Caco-2 (cell line): Measurements from ENCODE around the gene VLDLR. TPM values are rescaled to one million over a fixed set of nuclear protein-coding genes. Genes with fewer than 3 reads are reported as not detected.

Experiments
- BruUV-seq: library from RNA; stranded (reverse); fragments of 400-500 nt; replicated peaks from 2 replicates; lab custom pipeline; 2021; lab: Mats Ljungman, UMichigan
- CTCF ChIA-PET: fragments of 300-600 bp; sonication (Branson Sonifier 250); formaldehyde crosslinking; loops from one replicate; lab custom pipeline; 2022; ENCODE audit warnings: antibody characterized with exemption; lab: Charles Lee
- POLR2A ChIA-PET: fragments of 300-600 bp; sonication (Branson Sonifier 250); formaldehyde crosslinking; loops from one replicate; lab custom pipeline; 2022; ENCODE audit warnings: antibody characterized with exemption; lab: Charles Lee
- DNase-seq, 2 experiments: peaks; one replicate each; pipeline versions ENCODE4 v3.0.0 to v3.0.0-alpha.2; 2020 to 2022
- H3K27me3 ChIP-seq: replicated peaks from 2 replicates; pipeline ENCODE4 v1.6.0; 2011; ENCODE audit warnings: low read length; ENCODE audit not compliant: control insufficient read depth, insufficient read depth
- H3K36me3 ChIP-seq: 2 replicates; pipeline ENCODE4 v1.5.1; 2011; ENCODE audit warnings: low read length; ENCODE audit not compliant: control insufficient read depth, insufficient read depth
- H3K4me1 ChIP-seq: fragments of 250-450 bp; sonication (Bioruptor Pico); 2 replicates; pipeline ENCODE4 v1.5.1; 2020; ENCODE audit warnings: mild to moderate bottlenecking
- H3K4me3 ChIP-seq: 2 replicates; pipeline ENCODE4 v1.5.1; 2011; ENCODE audit warnings: low read depth, mild to moderate bottlenecking, control low read depth, low read length
- H3K9me3 ChIP-seq: fragments of 250-450 bp; sonication (Bioruptor Pico); 2 replicates; pipeline ENCODE4 v1.5.1; 2020; ENCODE audit warnings: mild to moderate bottlenecking, moderate library complexity
- H3K27ac Mint-ChIP-seq: one replicate; pipeline ENCODE4 v1.8.0; 2022; ENCODE audit warnings: mixed read lengths; ENCODE audit not compliant: unreplicated experiment
- H3K27me3 Mint-ChIP-seq: one replicate; pipeline ENCODE4 v1.8.0; 2022; ENCODE audit warnings: mixed read lengths; ENCODE audit not compliant: insufficient read depth, unreplicated experiment
- H3K36me3 Mint-ChIP-seq: one replicate; pipeline ENCODE4 v1.8.0; 2022; ENCODE audit warnings: mild to moderate bottlenecking, mixed read lengths; ENCODE audit not compliant: insufficient read depth, unreplicated experiment
- H3K4me1 Mint-ChIP-seq: one replicate; pipeline ENCODE4 v1.8.0; 2022; ENCODE audit warnings: low read depth, mixed read lengths; ENCODE audit not compliant: unreplicated experiment
- H3K4me3 Mint-ChIP-seq: one replicate; pipeline ENCODE4 v1.8.0; 2022; ENCODE audit warnings: mild to moderate bottlenecking, moderate library complexity, mixed read lengths; ENCODE audit not compliant: unreplicated experiment
- H3K9me3 Mint-ChIP-seq: one replicate; pipeline ENCODE4 v1.8.0; 2022; ENCODE audit warnings: mixed read lengths; ENCODE audit not compliant: unreplicated experiment
- intact Hi-C: fragments of 100-400 bp; cut with micrococcal nuclease; formaldehyde crosslinking; loops from one replicate; pipeline ENCODE4 v1.10.0; 2022; ENCODE audit not compliant: unreplicated experiment
- total RNA-seq: library from RNA; stranded (reverse); gene quantifications from 2 replicates; pipeline ENCODE4 v1.2.3, GENCODE V29; 2022
- TF ChIP-seq, protein P1 (sequence below), 2 experiments: fragments of 200-600 bp in 1 of 2; IDR thresholded peaks; 1 replicate in 1 of 2; 2 replicates in 1 of 2; pipeline versions ENCODE4 v1.5.1 to v1.8.0; 2011 to 2022; ENCODE audit warnings: antibody characterized with exemption in 1 of 2, control low read depth in 1 of 2, inconsistent platforms in 1 of 2, low read depth in 1 of 2, low read length in 1 of 2, mild to moderate bottlenecking in 1 of 2, moderate library complexity in 1 of 2; ENCODE audit not compliant: insufficient read depth in 1 of 2, severe bottlenecking in 1 of 2, unreplicated experiment in 1 of 2

Gene VLDLR
- total RNA-seq, 1 experiment from 2014 or later, result 42.3 TPM

DNA sequence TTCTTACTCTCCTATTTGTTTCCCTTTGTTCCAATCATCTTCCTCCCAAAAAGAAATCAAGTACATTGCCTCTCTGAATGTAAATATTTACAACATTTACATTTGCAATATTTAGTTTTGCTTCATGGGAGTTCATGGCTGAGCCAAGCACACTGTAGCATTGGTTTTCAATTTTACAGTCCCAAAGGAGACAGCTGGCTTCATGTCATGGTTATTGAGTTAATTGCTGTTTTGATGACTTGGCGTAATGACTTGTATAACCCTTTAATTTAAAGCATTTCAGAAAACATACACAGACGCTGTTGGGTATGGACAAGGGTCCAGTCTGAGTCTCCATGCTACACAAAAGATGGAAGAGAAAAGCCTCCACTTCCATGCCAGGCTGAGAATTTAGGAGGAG is 25.6 kb upstream of the VLDLR start:
- H3K36me3 ChIP-seq, result no peaks in the 10 kb centered on the region
- ChIA-PET CTCF (no interaction called here), POLR2A (no interaction called here)
- no peak overlapping the region for H3K4me3 Mint-ChIP-seq
- peaks cover 15% of the 10 kb centered on the region for H3K9me3 Mint-ChIP-seq
- TF ChIP-seq, protein P1, sequence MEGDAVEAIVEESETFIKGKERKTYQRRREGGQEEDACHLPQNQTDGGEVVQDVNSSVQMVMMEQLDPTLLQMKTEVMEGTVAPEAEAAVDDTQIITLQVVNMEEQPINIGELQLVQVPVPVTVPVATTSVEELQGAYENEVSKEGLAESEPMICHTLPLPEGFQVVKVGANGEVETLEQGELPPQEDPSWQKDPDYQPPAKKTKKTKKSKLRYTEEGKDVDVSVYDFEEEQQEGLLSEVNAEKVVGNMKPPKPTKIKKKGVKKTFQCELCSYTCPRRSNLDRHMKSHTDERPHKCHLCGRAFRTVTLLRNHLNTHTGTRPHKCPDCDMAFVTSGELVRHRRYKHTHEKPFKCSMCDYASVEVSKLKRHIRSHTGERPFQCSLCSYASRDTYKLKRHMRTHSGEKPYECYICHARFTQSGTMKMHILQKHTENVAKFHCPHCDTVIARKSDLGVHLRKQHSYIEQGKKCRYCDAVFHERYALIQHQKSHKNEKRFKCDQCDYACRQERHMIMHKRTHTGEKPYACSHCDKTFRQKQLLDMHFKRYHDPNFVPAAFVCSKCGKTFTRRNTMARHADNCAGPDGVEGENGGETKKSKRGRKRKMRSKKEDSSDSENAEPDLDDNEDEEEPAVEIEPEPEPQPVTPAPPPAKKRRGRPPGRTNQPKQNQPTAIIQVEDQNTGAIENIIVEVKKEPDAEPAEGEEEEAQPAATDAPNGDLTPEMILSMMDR (IDR thresholded peaks at IDR 0.05; ENCODE audit: insufficient read depth in 1 of 2, low read depth in 1 of 2, low read length in 1 of 2, severe bottlenecking in 1 of 2, unreplicated experiment in 1 of 2), result no peak
- H3K9me3 ChIP-seq, result no peaks in the 10 kb centered on the region
- H3K4me3 ChIP-seq, result no peak overlapping the region
- no peaks in the 10 kb centered on the region for H3K4me1 Mint-ChIP-seq
- no peaks in the 10 kb centered on the region for H3K27me3 ChIP-seq
- DNase-seq, result no peak
- intact Hi-C loops, result no loop called here
- no peaks in the 10 kb centered on the region for H3K27me3 Mint-ChIP-seq
- BruUV-seq, result no TSS peak
- no peaks in the 10 kb centered on the region for H3K4me1 ChIP-seq
- H3K27ac Mint-ChIP-seq, result no peak overlapping the region
- no peaks in the 10 kb centered on the region for H3K36me3 Mint-ChIP-seq

DNA sequence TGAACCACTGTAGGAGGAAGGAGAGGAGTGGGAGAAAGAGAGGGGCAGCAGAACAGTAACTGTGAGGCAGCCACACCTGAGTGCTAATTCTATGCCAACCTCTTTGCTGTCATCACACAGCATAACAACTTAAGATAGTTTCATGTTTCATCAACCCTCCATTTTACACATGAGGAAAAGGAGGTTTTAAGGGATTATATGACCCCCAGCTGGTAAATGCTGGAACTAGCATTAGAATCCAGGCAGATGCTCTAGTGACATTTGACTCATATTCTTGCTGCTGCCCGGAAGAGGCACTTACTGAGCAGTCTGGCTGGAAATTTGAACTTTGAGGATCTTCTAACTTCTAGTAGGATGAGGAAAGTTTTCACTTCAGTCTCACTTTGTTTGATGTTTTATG is 24.1 kb upstream of the VLDLR start:
- Histone ChIP-seq H3K36me3 (no peaks in the 10 kb centered on the region), H3K9me3 (no peaks in the 10 kb centered on the region), H3K4me3 (no peak overlapping the region), H3K27me3 (no peaks in the 10 kb centered on the region), H3K4me1 (no peaks in the 10 kb centered on the region)
- peaks cover 8% of the 10 kb centered on the region for H3K9me3 Mint-ChIP-seq
- H3K4me3 Mint-ChIP-seq, result no peak overlapping the region
- H3K36me3 Mint-ChIP-seq, result no peaks in the 10 kb centered on the region
- CTCF ChIA-PET, result no interaction called here
- no peak overlapping the region for H3K27ac Mint-ChIP-seq
- TF ChIP-seq, protein P1 (IDR thresholded peaks at IDR 0.05; ENCODE audit: insufficient read depth in 1 of 2, low read depth in 1 of 2, low read length in 1 of 2, severe bottlenecking in 1 of 2, unreplicated experiment in 1 of 2), result no peak
- POLR2A ChIA-PET, result no interaction called here
- intact Hi-C loops, result no loop called here
- H3K4me1 Mint-ChIP-seq, result peaks cover 3% of the 10 kb centered on the region
- H3K27me3 Mint-ChIP-seq, result no peaks in the 10 kb centered on the region
- no peak for DNase-seq
- BruUV-seq, result no TSS peak

DNA sequence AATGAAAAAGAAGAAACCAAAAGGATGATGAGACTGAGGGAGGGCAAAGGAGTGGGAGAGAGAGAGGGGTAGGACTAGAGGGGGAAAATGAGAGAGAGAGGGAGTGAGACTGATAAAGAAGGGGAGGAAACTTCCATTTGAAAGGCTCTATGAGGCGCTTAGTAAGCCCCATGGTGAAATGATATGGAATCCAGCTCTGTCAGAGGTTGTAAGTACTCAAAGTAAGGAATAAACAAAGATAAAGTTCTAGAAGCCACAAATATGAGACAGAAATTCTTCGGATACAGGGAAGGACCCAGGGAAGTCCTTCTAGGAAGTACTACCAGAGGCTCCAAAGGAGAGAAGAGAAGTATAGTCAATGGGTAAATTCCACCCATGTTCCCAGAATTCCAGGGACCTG is 21.7 kb upstream of the VLDLR start:
- ChIA-PET POLR2A (no interaction called here), CTCF (no interaction called here)
- TF ChIP-seq, protein P1 (IDR thresholded peaks at IDR 0.05; ENCODE audit: insufficient read depth in 1 of 2, low read depth in 1 of 2, low read length in 1 of 2, severe bottlenecking in 1 of 2, unreplicated experiment in 1 of 2), result no peak
- no peaks in the 10 kb centered on the region for H3K9me3 ChIP-seq
- intact Hi-C loops, result no loop called here
- Mint-ChIP-seq H3K27ac (no peak overlapping the region), H3K36me3 (no peaks in the 10 kb centered on the region), H3K27me3 (no peaks in the 10 kb centered on the region), H3K4me1 (peaks cover 7% of the 10 kb centered on the region), H3K4me3 (no peak overlapping the region), H3K9me3 (no peaks in the 10 kb centered on the region)
- no peak for DNase-seq
- no peaks in the 10 kb centered on the region for H3K27me3 ChIP-seq
- BruUV-seq, result no TSS peak
- no peaks in the 10 kb centered on the region for H3K36me3 ChIP-seq
- H3K4me3 ChIP-seq, result no peak overlapping the region
- H3K4me1 ChIP-seq, result no peaks in the 10 kb centered on the region; the same call in 1 of the 2 replicates
